ENCODE data around the gene RNF217. TPM values are rescaled to one million over a fixed set of nuclear protein-coding genes. Genes with fewer than 3 reads are reported as not detected.

RNF217 gene
- total and polyA plus RNA-seq, 2 of the 13 experiments (the other 11 are each of a cell fraction or from before 2014, with no cell fraction given) = 2.2 to 2.4 TPM

- no peak for TF ChIP-seq ZNF414 (CRISPR knock-in tag; IDR thresholded peaks at IDR 0.05)
- ChIA-PET POLR2A (no interaction called here), CTCF (ENCODE audit: low intra/inter-chr PET ratio, low total read pairs) (no interaction called here)
- Histone ChIP-seq H3K27me3 (ENCODE audit: control insufficient read depth in 1 of 2, insufficient read depth in 2 of 2, low read length in 2 of 2) (peaks cover 0 to 3% of the 10 kb centered on the region in 2 experiments; a peak in 2 of 5 replicates), H3K4me2 (ENCODE audit: low read depth, low read length) (no peak overlapping the region), H3K4me1 (ENCODE audit: insufficient read depth, low read length) (no peaks in the 10 kb centered on the region), H4K20me1 (ENCODE audit: insufficient read depth, low read length) (no peaks in the 10 kb centered on the region), H3K9ac (ENCODE audit: insufficient read depth, low read depth, low read length) (no peak overlapping the region), H2AFZ (ENCODE audit: low read length) (no peak overlapping the region), H3K9me3 (ENCODE audit: low read length) (peaks cover 2% of the 10 kb centered on the region; the same call in 1 of the 2 replicates), H3K4me3 (replicated peaks in 1 of 3; ENCODE audit: insufficient read depth in 1 of 3, low read depth in 2 of 3, low read length in 3 of 3) (no peak overlapping the region), H3K79me2 (ENCODE audit: insufficient read depth, low read length) (no peaks in the 10 kb centered on the region), H3K27ac (ENCODE audit: extremely low read length, insufficient read depth, low read length) (no peak overlapping the region), H3K36me3 (replicated peaks in 1 of 2; ENCODE audit: control insufficient read depth in 1 of 2, insufficient read depth in 2 of 2, low read length in 2 of 2) (no peaks in the 10 kb centered on the region)
- 21% methylated on average over 3 of the region's 3 CpGs for WGBS (ENCODE audit: low lambda C conversion rate)
- no peak for DNase-seq (ENCODE audit: low spot score)
- in situ Hi-C loops (cut with HindIII; ENCODE audit: extremely low pct_ligation_motif_present, low pct_unique_long_range_greater_than_20kb) = no loop called here
- no peak for ATAC-seq
- intact Hi-C loops (cut with micrococcal nuclease; ENCODE audit: unreplicated experiment) = no loop called here
- no peak for FAIRE-seq
- BruUV-seq (replicated peaks) = no TSS peak
Measured at GRCh38 chr6:125117818-125118217, 155.6 kb downstream of the RNF217 start.

- Histone ChIP-seq H2AFZ (ENCODE audit: low read length) (no peak overlapping the region), H3K27me3 (ENCODE audit: control insufficient read depth in 1 of 2, insufficient read depth in 2 of 2, low read length in 2 of 2) (peaks cover 0 to 3% of the 10 kb centered on the region in 2 experiments; a peak in 2 of 5 replicates), H4K20me1 (ENCODE audit: insufficient read depth, low read length) (no peaks in the 10 kb centered on the region), H3K27ac (ENCODE audit: extremely low read length, insufficient read depth, low read length) (no peak overlapping the region), H3K4me2 (ENCODE audit: low read depth, low read length) (no peak overlapping the region), H3K36me3 (replicated peaks in 1 of 2; ENCODE audit: control insufficient read depth in 1 of 2, insufficient read depth in 2 of 2, low read length in 2 of 2) (no peaks in the 10 kb centered on the region), H3K4me1 (ENCODE audit: insufficient read depth, low read length) (peaks cover 10% of the 10 kb centered on the region; the same call in 1 of the 2 replicates), H3K4me3 (replicated peaks in 1 of 3; ENCODE audit: insufficient read depth in 1 of 3, low read depth in 2 of 3, low read length in 3 of 3) (no peak overlapping the region), H3K9ac (ENCODE audit: insufficient read depth, low read depth, low read length) (no peak overlapping the region), H3K79me2 (ENCODE audit: insufficient read depth, low read length) (no peaks in the 10 kb centered on the region), H3K9me3 (ENCODE audit: low read length) (no peaks in the 10 kb centered on the region)
- ChIA-PET POLR2A (no interaction called here), CTCF (ENCODE audit: low intra/inter-chr PET ratio, low total read pairs) (no interaction called here)
- in situ Hi-C loops (cut with HindIII; ENCODE audit: extremely low pct_ligation_motif_present, low pct_unique_long_range_greater_than_20kb) = no loop called here
- DNase-seq (ENCODE audit: low spot score) (no peak), ATAC-seq (no peak), FAIRE-seq (no peak)
- 34% methylated on average over 3 of the region's 3 CpGs for WGBS (ENCODE audit: low lambda C conversion rate)
- no TSS peak for BruUV-seq (replicated peaks)
- intact Hi-C loops (cut with micrococcal nuclease; ENCODE audit: unreplicated experiment) = no loop called here
- no peak for TF ChIP-seq ZNF839 (CRISPR knock-in tag; IDR thresholded peaks at IDR 0.05; ENCODE audit: borderline replicate concordance)
- no peak for TF ChIP-seq EP300 (IDR thresholded peaks at IDR 0.05; ENCODE audit: low read depth in 2 of 2, low read length in 2 of 2)
- no peak for TF ChIP-seq EP300 (CRISPR knock-in tag; IDR thresholded peaks at IDR 0.05; ENCODE audit: borderline replicate concordance)
- no peak for TF ChIP-seq ZNF83 (CRISPR knock-in tag; IDR thresholded peaks at IDR 0.05; ENCODE audit: borderline replicate concordance)
- TF ChIP-seq ZNF710 (CRISPR knock-in tag; IDR thresholded peaks at IDR 0.05; ENCODE audit: borderline replicate concordance) = no peak
- no peak for TF ChIP-seq ZBTB7B (CRISPR knock-in tag; IDR thresholded peaks at IDR 0.05)
- TF ChIP-seq ADNP (CRISPR knock-in tag; IDR thresholded peaks at IDR 0.05) = no peak
- no peak for TF ChIP-seq CCAR2 (optimal IDR thresholded peaks at IDR 0.05; ENCODE audit: low read depth, low read length)
- no peak for TF ChIP-seq FOSL2 (CRISPR knock-in tag; IDR thresholded peaks at IDR 0.05)
- TF ChIP-seq JUNB (CRISPR knock-in tag; IDR thresholded peaks at IDR 0.05; ENCODE audit: borderline replicate concordance) = no peak
- TF ChIP-seq GATAD1 (CRISPR knock-in tag; IDR thresholded peaks at IDR 0.05) = no peak
- no peak for TF ChIP-seq ZNF570 (CRISPR knock-in tag; IDR thresholded peaks at IDR 0.05; ENCODE audit: borderline replicate concordance)
- TF ChIP-seq AKAP8 (CRISPR knock-in tag; IDR thresholded peaks at IDR 0.05) = no peak
- TF ChIP-seq ZFP36L2 (CRISPR knock-in tag; IDR thresholded peaks at IDR 0.05) = no peak
Measured at GRCh38 chr6:125120054-125120590, 157.9 kb downstream of the RNF217 start.

Measured in HepG2 (cell line).